ENCODE results near the gene WLS.

DNA sequence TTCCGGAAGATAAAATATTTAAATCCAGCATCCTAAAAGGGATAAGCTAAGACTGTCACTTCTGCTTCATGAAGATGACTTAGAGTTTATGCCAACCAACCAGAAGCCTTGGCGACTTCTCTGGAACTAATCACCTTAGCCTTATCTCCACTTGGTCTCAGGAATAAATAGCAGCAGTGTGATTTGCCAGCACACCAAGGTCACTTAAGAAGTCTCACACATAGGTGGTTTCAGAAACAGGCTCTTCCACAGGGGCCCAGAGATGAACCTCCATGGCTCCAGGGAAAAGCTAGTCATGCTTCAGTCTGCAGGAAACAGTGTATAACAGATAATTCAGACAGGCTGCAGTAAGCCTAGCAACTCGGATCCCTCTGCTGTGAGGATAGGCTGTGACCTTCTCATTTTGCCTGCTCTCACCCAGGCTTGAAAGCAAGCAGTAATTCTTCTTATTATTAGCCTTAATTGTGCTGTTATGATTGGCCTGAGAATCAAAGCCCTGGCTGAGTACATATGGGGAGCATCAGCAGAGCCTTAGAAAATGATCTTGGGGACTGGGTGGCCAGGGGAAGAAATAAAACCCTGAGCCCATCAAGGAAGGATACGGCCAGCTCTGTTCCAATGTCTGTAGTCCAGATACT, 84.7 kb downstream of the WLS start:
- TF ChIP-seq POLR2A (IDR thresholded peaks at IDR 0.05) = no peak
- no peak for TF ChIP-seq CTCF (IDR thresholded peaks at IDR 0.05)
- TF ChIP-seq POLR2AphosphoS5 (IDR thresholded peaks at IDR 0.05) = no peak
